ENCODE results near the gene KLF11.
A peak's percentile ranks its signal among the peaks of the same experiment; 100 is the strongest.
"Not testable (repeated sequence)": the region's sequence is repeated elsewhere in the genome, so short reads cannot be mapped to it uniquely, and the experiment has no call there.

KLF11 gene

GRCh38 chr2:10027660-10028330 lies 15.6 kb upstream of the KLF11 start:
- no peak for DNase-seq

GRCh38 chr2:10028407-10028987 lies 14.9 kb upstream of the KLF11 start:
- no peak for DNase-seq

GRCh38 chr2:10028988-10029874 lies 14.1 kb upstream of the KLF11 start:
- peak; percentile 44 for DNase-seq

GRCh38 chr2:10029875-10030223 lies 13.5 kb upstream of the KLF11 start:
- no peak for DNase-seq

GRCh38 chr2:10030311-10030736 lies 13.0 kb upstream of the KLF11 start:
- no peak for DNase-seq

- DNase-seq = not testable (repeated sequence)
These were observed 12.6 kb upstream of the KLF11 start for GRCh38 chr2:10030798-10031197.

GRCh38 chr2:10031886-10032745 lies 11.2 kb upstream of the KLF11 start:
- no peak for DNase-seq

GRCh38 chr2:10032746-10033105 lies 10.6 kb upstream of the KLF11 start:
- no peak for DNase-seq

GRCh38 chr2:10033251-10034006 lies 9.9 kb upstream of the KLF11 start:
- no peak for DNase-seq

GRCh38 chr2:10034333-10035052 lies 8.9 kb upstream of the KLF11 start:
- no peak for DNase-seq

- DNase-seq = no peak
These were observed 8.3 kb upstream of the KLF11 start for GRCh38 chr2:10035053-10035422.

- DNase-seq = no peak
These were observed 7.7 kb upstream of the KLF11 start for GRCh38 chr2:10035633-10036032.

GRCh38 chr2:10036095-10036884 lies 7.1 kb upstream of the KLF11 start:
- peak; percentile 56 for DNase-seq

GRCh38 chr2:10038123-10038522 lies 5.2 kb upstream of the KLF11 start:
- DNase-seq = no peak

GRCh38 chr2:10038716-10039115 lies 4.6 kb upstream of the KLF11 start:
- no peak for DNase-seq

GRCh38 chr2:10039658-10040410 lies 3.5 kb upstream of the KLF11 start:
- no peak for DNase-seq

GRCh38 chr2:10041711-10042110 lies 1.6 kb upstream of the KLF11 start:
- DNase-seq = no peak

- DNase-seq = peak; percentile 42
These were observed 819 bp upstream of the KLF11 start for GRCh38 chr2:10042301-10043161.

All from activated naive CD4-positive, alpha-beta T cell treated with Interleukin-2 at 50 U/mL for 16 hours (primary cell).